ENCODE measurements around the gene ABCA7.

DNA sequence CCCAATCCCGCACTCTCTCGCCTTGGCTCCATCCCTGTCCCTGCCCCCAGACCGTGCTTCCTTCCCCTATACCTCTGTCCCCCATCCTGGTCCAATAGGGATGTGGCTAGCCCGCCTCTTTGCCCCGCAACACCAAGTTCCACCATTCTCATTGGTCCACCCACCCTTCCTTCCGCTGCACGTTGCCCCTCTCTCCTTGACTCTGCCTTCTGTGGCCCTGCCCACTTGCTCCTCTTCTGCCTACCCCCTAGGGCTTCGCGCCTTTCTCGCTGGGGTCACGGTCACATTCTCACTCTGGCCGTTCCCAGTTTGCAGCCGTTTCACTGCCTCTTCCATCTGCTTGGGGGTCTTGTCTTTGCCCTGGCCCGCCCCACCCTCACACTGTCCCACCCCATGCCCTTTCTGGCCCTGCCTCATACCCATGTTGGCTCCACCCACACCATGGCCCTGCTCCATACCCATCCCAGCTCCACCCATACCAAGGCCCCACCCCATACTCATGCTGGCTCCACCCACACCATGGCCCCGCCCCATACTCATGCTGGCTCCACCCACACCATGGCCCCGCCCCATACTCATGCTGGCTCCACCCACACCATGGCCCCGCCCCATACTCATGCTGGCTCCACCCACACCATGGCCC, 22.6 kb downstream of the ABCA7 start:
- TF ChIP-seq, protein P1, sequence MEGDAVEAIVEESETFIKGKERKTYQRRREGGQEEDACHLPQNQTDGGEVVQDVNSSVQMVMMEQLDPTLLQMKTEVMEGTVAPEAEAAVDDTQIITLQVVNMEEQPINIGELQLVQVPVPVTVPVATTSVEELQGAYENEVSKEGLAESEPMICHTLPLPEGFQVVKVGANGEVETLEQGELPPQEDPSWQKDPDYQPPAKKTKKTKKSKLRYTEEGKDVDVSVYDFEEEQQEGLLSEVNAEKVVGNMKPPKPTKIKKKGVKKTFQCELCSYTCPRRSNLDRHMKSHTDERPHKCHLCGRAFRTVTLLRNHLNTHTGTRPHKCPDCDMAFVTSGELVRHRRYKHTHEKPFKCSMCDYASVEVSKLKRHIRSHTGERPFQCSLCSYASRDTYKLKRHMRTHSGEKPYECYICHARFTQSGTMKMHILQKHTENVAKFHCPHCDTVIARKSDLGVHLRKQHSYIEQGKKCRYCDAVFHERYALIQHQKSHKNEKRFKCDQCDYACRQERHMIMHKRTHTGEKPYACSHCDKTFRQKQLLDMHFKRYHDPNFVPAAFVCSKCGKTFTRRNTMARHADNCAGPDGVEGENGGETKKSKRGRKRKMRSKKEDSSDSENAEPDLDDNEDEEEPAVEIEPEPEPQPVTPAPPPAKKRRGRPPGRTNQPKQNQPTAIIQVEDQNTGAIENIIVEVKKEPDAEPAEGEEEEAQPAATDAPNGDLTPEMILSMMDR (IDR thresholded peaks at IDR 0.05; ENCODE audit: low read depth, low read length, poor library complexity, severe bottlenecking): no peak
- TF ChIP-seq EZH2phosphoT487 (IDR thresholded peaks at IDR 0.05; ENCODE audit: borderline replicate concordance, low read length): no peak

Measured in DOHH2 (cell line).